CD4-positive, alpha-beta T cell treated with Interleukin-4 for 1 hour (primary cell): ENCODE measurements around the gene CDK17.
"Not testable (repeated sequence)": the region's sequence is repeated elsewhere in the genome, so short reads cannot be mapped to it uniquely, and the experiment has no call there.

Experiments
- DNase-seq, 2 donors: peaks; one replicate each; pipeline ENCODE4 v3.0.0-alpha.2; 2020 to 2022

The CDK17 gene

DNA sequence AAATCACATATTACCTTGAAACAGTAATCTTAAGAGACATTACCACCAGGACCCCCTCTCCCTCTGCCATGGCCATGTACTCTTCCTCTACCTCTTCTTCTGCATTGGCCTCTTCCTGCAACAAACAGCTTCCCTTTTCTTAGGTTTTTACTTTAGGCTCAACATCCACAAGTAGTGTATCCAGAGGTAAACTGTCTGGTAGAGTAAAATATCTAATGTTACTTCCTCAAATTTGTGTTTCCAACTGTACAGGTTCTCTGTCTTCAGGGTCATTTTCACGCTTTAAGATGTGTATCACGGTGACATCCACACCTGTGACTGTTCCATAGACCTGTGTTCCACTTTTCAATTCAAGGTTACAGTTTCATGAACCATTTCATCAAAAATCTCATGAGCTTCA lies 13.4 kb downstream of the CDK17 start:
- DNase-seq: no peak

GRCh38 chr12:96383991-96384390 lies 16.2 kb downstream of the CDK17 start:
- DNase-seq: no peak

GRCh38 chr12:96383371-96383770 lies 16.9 kb downstream of the CDK17 start:
- no peak for DNase-seq

DNA sequence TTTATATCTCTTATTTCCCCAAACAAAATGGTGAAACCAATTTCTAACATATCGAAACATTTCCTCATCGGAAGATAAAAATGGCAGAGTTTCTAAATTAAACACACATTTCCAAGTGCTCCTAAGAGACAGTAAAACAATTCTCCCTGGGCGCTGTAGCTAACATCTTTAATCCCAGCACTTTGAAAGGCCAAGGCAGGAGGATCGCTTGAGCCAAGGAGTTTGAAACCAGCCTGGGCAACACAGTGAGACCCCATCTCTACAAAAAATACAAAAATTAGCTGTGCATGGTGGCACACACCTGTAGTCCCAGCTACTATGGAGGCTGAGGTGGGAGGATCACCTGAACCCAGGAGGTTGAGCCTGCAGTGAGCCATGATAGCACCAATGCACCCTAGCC lies 20.5 kb downstream of the CDK17 start:
- DNase-seq: not testable (repeated sequence)

- no peak for DNase-seq
Observed at GRCh38 chr12:96378319-96378718, 21.9 kb downstream of the CDK17 start.

- DNase-seq: no peak
Observed at GRCh38 chr12:96376865-96377264, 23.4 kb downstream of the CDK17 start.

GRCh38 chr12:96375841-96376604 lies 24.2 kb downstream of the CDK17 start:
- DNase-seq: no peak

GRCh38 chr12:96375170-96375569 lies 25.1 kb downstream of the CDK17 start:
- DNase-seq: no peak

- DNase-seq: no peak
Observed at GRCh38 chr12:96371790-96372699, 28.2 kb downstream of the CDK17 start.

DNA sequence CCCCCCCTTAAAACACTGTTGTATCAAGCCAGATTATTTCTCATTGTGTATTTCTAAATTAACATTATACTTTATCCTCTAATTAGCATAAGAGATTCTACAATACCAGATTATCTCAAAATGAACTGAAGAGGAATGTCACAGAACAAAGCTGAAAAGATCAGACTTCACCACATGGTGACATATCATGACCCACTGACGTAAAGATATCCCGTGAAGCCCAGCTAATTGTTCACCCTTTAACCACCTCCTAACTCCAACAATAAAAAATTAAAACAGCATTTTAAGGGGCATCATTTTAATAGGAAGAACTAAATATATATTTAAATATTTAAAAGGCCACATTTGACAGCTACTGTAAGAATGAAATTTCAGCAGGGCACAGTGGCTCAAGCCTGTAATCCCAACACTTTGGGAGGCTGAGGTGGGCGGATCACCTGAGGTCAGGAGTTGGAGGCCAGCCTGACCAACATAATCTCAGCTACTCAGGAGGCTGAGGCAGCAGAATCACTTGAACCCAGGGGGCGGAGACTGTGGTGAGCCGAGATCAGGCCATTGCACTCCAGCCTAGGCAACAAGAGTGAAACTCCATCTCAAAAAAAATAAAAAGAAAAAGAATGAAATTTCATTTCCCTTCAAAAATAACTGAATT lies 29.0 kb downstream of the CDK17 start:
- DNase-seq: no peak

- DNase-seq: no peak
Observed at GRCh38 chr12:96368687-96369086, 31.6 kb downstream of the CDK17 start.

- no peak for DNase-seq
Observed at GRCh38 chr12:96368233-96368632, 32.0 kb downstream of the CDK17 start.

DNA sequence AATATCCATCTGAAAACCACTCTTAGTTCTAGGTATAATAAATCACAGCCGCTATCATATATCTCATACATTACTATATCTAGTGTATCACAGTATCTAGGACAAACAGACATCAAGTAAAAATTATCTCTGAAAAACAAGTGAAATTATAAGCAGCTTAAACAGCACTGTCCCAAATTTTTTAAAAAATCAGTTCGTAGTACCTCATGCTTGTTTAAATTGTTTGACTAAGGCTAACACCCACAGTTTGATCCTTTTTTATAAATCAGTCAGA lies 33.9 kb downstream of the CDK17 start:
- no peak for DNase-seq

DNA sequence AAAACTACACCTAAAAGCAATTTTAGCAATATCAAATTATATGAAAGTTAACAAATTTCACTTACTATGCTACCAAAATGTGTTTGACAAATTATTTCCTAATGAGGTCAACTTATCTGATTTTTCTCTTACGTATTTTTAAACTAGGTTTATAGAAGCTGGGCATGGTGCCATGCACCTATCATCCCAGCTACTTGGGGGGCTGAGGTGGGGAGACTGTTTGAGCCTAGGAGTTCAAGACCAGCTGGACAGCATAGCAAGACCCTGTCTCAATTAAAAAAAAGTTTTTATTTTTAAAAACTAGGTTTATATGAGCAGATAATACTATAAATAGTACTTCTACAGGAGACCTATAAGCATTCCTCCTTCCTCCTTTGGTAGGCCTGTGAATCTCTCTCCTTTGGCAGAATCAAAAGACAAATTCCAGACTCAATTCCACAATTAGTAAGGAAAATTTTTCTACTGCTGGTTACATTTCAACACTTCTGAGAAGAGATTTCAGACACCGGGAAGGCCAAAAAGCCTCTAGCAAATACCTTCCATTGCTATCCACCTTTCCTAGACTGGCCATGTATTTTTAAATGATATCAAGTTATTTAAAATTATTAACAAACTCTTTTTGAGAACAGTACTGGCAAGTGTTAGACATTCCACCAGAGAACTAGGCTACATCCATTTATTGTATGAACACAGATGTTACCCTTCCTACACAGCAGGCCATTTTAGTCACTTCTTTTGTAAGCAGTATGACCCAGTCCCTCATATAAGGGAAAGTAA lies 34.4 kb downstream of the CDK17 start:
- no peak for DNase-seq

- DNase-seq: no peak
Observed at GRCh38 chr12:96364092-96364700, 36.0 kb downstream of the CDK17 start.

GRCh38 chr12:96361074-96361473 lies 39.2 kb downstream of the CDK17 start:
- no peak for DNase-seq

DNA sequence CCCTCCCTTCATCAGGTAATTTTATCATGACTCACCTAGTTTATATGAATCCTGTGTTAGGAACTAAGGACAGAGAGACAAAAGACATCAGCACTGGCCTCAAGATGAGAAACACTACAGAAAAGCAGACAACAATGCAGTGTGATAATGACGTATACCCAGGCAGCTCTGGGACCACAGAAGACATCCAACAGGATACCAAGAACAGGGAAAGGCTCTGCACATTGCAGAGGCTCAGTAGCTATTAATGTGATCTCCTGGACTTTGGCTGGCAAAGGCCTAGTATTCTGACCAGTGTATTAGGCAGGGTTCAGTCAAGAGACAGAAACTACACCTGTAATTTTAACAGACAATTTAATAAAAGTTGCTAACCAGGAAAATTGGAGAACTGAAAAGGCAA lies 39.7 kb downstream of the CDK17 start:
- DNase-seq: no peak

DNA sequence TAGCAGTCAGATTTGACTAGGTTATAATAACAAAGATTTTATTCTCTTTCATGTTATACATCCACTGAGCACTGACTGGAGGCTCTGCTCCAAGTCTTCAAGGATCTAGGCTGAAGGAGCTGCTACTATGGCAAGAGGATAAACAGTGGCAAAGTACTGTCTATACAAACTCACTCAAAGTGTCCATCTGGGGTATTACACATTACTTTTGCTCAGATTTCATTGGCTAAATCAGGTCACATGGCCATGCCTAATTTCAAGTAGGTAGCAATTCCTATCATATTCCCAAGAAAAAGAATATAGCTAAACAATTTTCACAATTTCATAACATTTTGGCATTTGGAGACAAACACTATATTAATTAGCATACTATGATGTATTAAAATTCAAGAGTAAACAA lies 40.9 kb downstream of the CDK17 start:
- DNase-seq: no peak

GRCh38 chr12:96356831-96357230 lies 43.4 kb downstream of the CDK17 start:
- DNase-seq: no peak

- DNase-seq: no peak
Observed at GRCh38 chr12:96354844-96355534, 45.2 kb downstream of the CDK17 start.

- DNase-seq: no peak
Observed at GRCh38 chr12:96354326-96354725, 45.9 kb downstream of the CDK17 start.
